ENCODE measurements around the gene FAS. TPM values are rescaled to one million over a fixed set of nuclear protein-coding genes. Genes with fewer than 3 reads are reported as not detected.
A peak's percentile ranks its signal among the peaks of the same experiment; 100 is the strongest.

FAS gene
- total RNA-seq, 3 donors from 2014 or later, result 31.8 to 51.0 (median 50.8) TPM

- Histone ChIP-seq H3K4me3 (no peak overlapping the region), H3K36me3 (ENCODE audit: low read depth) (no peaks in the 10 kb centered on the region), H3K4me1 (ENCODE audit: low read depth) (no peaks in the 10 kb centered on the region), H3K9me3 (no peaks in the 10 kb centered on the region)
- DNase-seq, result no peak
- TF ChIP-seq, protein P1, sequence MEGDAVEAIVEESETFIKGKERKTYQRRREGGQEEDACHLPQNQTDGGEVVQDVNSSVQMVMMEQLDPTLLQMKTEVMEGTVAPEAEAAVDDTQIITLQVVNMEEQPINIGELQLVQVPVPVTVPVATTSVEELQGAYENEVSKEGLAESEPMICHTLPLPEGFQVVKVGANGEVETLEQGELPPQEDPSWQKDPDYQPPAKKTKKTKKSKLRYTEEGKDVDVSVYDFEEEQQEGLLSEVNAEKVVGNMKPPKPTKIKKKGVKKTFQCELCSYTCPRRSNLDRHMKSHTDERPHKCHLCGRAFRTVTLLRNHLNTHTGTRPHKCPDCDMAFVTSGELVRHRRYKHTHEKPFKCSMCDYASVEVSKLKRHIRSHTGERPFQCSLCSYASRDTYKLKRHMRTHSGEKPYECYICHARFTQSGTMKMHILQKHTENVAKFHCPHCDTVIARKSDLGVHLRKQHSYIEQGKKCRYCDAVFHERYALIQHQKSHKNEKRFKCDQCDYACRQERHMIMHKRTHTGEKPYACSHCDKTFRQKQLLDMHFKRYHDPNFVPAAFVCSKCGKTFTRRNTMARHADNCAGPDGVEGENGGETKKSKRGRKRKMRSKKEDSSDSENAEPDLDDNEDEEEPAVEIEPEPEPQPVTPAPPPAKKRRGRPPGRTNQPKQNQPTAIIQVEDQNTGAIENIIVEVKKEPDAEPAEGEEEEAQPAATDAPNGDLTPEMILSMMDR (IDR thresholded peaks at IDR 0.05), result no peak
- intact Hi-C loops (cut with DNase I, micrococcal nuclease), result loop anchor here in 1 of 2 donors (5.0 kb wide), 1 partner anchor 35 kb away; no protein-coding TSS in a partner anchor
- no peak for ATAC-seq
These were observed 43.5 kb upstream of the FAS start for GRCh38 chr10:88946965-88947590.

DNA sequence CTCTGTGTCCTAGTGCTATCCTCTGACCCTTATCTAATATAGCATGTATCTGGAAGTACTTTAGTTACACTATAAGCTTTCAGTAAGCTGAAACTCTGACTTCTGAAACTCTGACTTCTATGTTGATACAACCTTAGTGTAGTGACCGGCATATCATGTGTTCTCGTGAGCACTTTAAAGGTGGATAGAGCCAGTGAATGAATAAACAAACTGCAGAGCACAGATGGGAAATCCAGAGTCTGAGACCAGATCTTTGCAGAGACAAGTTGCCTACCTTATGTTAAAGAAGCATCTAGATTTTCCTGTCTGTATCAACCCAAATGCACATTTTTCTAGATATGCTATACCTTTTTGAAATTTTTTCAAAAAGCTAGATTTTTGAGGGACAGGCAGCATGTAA lies 41.5 kb upstream of the FAS start:
- TF ChIP-seq, protein P1 (IDR thresholded peaks at IDR 0.05), result no peak
- H3K9me3 ChIP-seq, result no peaks in the 10 kb centered on the region
- ATAC-seq, result no peak
- H3K36me3 ChIP-seq (ENCODE audit: low read depth), result no peaks in the 10 kb centered on the region
- no peak for DNase-seq
- H3K4me1 ChIP-seq (ENCODE audit: low read depth), result no peaks in the 10 kb centered on the region
- intact Hi-C loops (cut with DNase I, micrococcal nuclease), result loop anchor here in 1 of 2 donors (5.0 kb wide), 1 partner anchor 33 kb away; no protein-coding TSS in a partner anchor
- H3K4me3 ChIP-seq, result no peak overlapping the region

GRCh38 chr10:88949912-88950837 lies 40.4 kb upstream of the FAS start:
- Histone ChIP-seq H3K9me3 (no peaks in the 10 kb centered on the region), H3K4me3 (no peak overlapping the region), H3K4me1 (ENCODE audit: low read depth) (no peaks in the 10 kb centered on the region), H3K36me3 (ENCODE audit: low read depth) (no peaks in the 10 kb centered on the region)
- TF ChIP-seq, protein P1 (IDR thresholded peaks at IDR 0.05), result no peak
- ATAC-seq (no peak), DNase-seq (no peak)
- intact Hi-C loops (cut with DNase I, micrococcal nuclease), result loop anchor here in 1 of 2 donors (5.0 kb wide), 1 partner anchor 32 kb away; no protein-coding TSS in a partner anchor

- H3K4me3 ChIP-seq, result no peak within 1 kb of the TSS
- H3K4me1 ChIP-seq (ENCODE audit: low read depth), result no peaks in the 10 kb centered on the region
- intact Hi-C loops (cut with DNase I, micrococcal nuclease), result no loop called here
- DNase-seq (peak; percentile 43 to 60 (median 47)), ATAC-seq (peak; percentile 58)
- H3K9me3 ChIP-seq, result no peaks in the 10 kb centered on the region
- no peaks in the 10 kb centered on the region for H3K36me3 ChIP-seq (ENCODE audit: low read depth)
- TF ChIP-seq, protein P1 (IDR thresholded peaks at IDR 0.05), result no peak
These were observed 37.9 kb upstream of the FAS start, which contains the start of gene ACTA2 for GRCh38 chr10:88952647-88953111. Gene ACTA2, minus strand, starts transcription at chr10:88952773. Its CDS starts 3,843 bp downstream, at chr10:88948930.

DNA sequence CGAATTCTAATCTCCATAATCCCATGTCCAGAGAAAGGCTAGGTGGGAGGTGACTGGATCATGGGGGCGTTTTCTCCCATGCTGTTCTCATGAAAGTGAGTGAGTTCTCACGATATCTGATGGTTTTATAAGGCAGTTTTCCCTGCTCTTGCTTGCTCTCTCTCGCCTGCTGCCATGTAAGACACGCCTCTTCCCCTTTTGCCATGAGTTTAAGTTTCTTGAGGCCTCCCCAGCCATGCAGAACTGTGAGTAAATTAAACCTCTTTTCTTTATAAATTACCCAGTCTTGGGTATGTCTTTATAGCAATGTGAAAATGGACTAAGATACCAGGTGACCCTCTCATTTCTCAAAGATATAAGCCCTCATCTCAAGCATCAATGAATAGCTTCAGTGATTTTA lies 36.9 kb upstream of the FAS start:
- Histone ChIP-seq H3K4me3 (no peak overlapping the region), H3K4me1 (ENCODE audit: low read depth) (no peaks in the 10 kb centered on the region), H3K9me3 (no peaks in the 10 kb centered on the region), H3K36me3 (ENCODE audit: low read depth) (no peaks in the 10 kb centered on the region)
- intact Hi-C loops (cut with DNase I, micrococcal nuclease), result no loop called here
- DNase-seq, result no peak
- TF ChIP-seq, protein P1 (IDR thresholded peaks at IDR 0.05), result no peak
- ATAC-seq, result no peak
